Activated T-helper 2 cell treated with anti-CD3 and anti-CD28 coated beads, Interferon-gamma antibody, Interleukin-2, Interleukin-4, amounts not matched to agents 10 μg/mL and 5 μg/mL and 100 μg/mL, durations not matched to agents 14 hours and 24 hours and 36 hours (primary cell): ENCODE data around the gene FRY. TPM values are rescaled to one million over a fixed set of nuclear protein-coding genes. Genes with fewer than 3 reads are reported as not detected.
A peak's percentile ranks its signal among the peaks of the same experiment; 100 is the strongest.

Experiments used
- DNase-seq: peaks from one replicate; pipeline ENCODE4 v3.0.0; 2021; ENCODE audit warnings: low spot score
- H3K27ac Mint-ChIP-seq: one replicate; pipeline ENCODE4 v1.8.0; 2021; ENCODE audit warnings: mixed read lengths
- H3K27me3 Mint-ChIP-seq: one replicate; pipeline ENCODE4 v1.8.0; 2021; ENCODE audit warnings: low read depth, mixed read lengths
- H3K36me3 Mint-ChIP-seq: one replicate; pipeline ENCODE4 v1.8.0; 2021; ENCODE audit warnings: low read depth, mixed read lengths
- H3K4me1 Mint-ChIP-seq: one replicate; pipeline ENCODE4 v1.8.0; 2021; ENCODE audit warnings: low read depth, mixed read lengths
- H3K4me3 Mint-ChIP-seq: one replicate; pipeline ENCODE4 v1.8.0; 2021; ENCODE audit warnings: low read depth, mild to moderate bottlenecking, moderate library complexity, mixed read lengths
- H3K9me3 Mint-ChIP-seq: one replicate; pipeline ENCODE4 v1.8.0; 2021; ENCODE audit warnings: mixed read lengths
- intact Hi-C: fragments of 100-400 bp; cut with micrococcal nuclease; formaldehyde crosslinking; loops from one replicate; pipeline ENCODE4 v1.15.1; 2023
- total RNA-seq: library from RNA; stranded (reverse); gene quantifications from 2 replicates; pipeline ENCODE4 v1.2.3, GENCODE V29; 2022

Gene FRY
- total RNA-seq, 1 donor from 2014 or later, result 3.7 TPM

GRCh38 chr13:32229443-32229842, 197.9 kb downstream of the FRY start:
- DNase-seq, result no peak
- Mint-ChIP-seq H3K27me3 (no peaks in the 10 kb centered on the region), H3K4me1 (no peaks in the 10 kb centered on the region), H3K36me3 (peaks cover 15% of the 10 kb centered on the region), H3K27ac (no peak overlapping the region), H3K4me3 (no peak overlapping the region), H3K9me3 (no peaks in the 10 kb centered on the region)
- intact Hi-C loops, result no loop called here

- H3K4me3 Mint-ChIP-seq, result no peak overlapping the region
- no peaks in the 10 kb centered on the region for H3K27me3 Mint-ChIP-seq
- no peaks in the 10 kb centered on the region for H3K4me1 Mint-ChIP-seq
- H3K9me3 Mint-ChIP-seq, result no peaks in the 10 kb centered on the region
- intact Hi-C loops, result no loop called here
- no peak overlapping the region for H3K27ac Mint-ChIP-seq
- DNase-seq, result no peak
- peaks cover 7% of the 10 kb centered on the region for H3K36me3 Mint-ChIP-seq
Measured at GRCh38 chr13:32232263-32232662, 200.7 kb downstream of the FRY start.

GRCh38 chr13:32233062-32233461, 201.5 kb downstream of the FRY start:
- no peak overlapping the region for H3K4me3 Mint-ChIP-seq
- no peaks in the 10 kb centered on the region for H3K9me3 Mint-ChIP-seq
- H3K27me3 Mint-ChIP-seq, result no peaks in the 10 kb centered on the region
- intact Hi-C loops, result no loop called here
- peaks cover 9% of the 10 kb centered on the region for H3K36me3 Mint-ChIP-seq
- no peaks in the 10 kb centered on the region for H3K4me1 Mint-ChIP-seq
- no peak overlapping the region for H3K27ac Mint-ChIP-seq
- DNase-seq, result no peak

GRCh38 chr13:32234914-32235313, 203.3 kb downstream of the FRY start:
- peaks cover 13% of the 10 kb centered on the region for H3K36me3 Mint-ChIP-seq
- no peak for DNase-seq

GRCh38 chr13:32237681-32238080, 206.1 kb downstream of the FRY start:
- H3K4me3 Mint-ChIP-seq, result no peak overlapping the region
- no peaks in the 10 kb centered on the region for H3K9me3 Mint-ChIP-seq
- intact Hi-C loops, result no loop called here
- H3K27me3 Mint-ChIP-seq, result no peaks in the 10 kb centered on the region
- H3K36me3 Mint-ChIP-seq, result peaks cover 10% of the 10 kb centered on the region
- H3K4me1 Mint-ChIP-seq, result no peaks in the 10 kb centered on the region
- DNase-seq, result no peak
- H3K27ac Mint-ChIP-seq, result no peak overlapping the region

More at GRCh38 chr13:32234914-32235313, 203.3 kb downstream of the FRY start:
- Mint-ChIP-seq H3K4me1 (no peaks in the 10 kb centered on the region), H3K4me3 (no peak overlapping the region), H3K27me3 (no peaks in the 10 kb centered on the region), H3K9me3 (no peaks in the 10 kb centered on the region), H3K27ac (no peak overlapping the region)
- intact Hi-C loops, result no loop called here

GRCh38 chr13:32243695-32244094, 212.1 kb downstream of the FRY start:
- no peaks in the 10 kb centered on the region for H3K9me3 Mint-ChIP-seq
- H3K27ac Mint-ChIP-seq, result no peak overlapping the region
- no peaks in the 10 kb centered on the region for H3K27me3 Mint-ChIP-seq
- intact Hi-C loops, result no loop called here
- H3K36me3 Mint-ChIP-seq, result peaks cover 4% of the 10 kb centered on the region
- H3K4me1 Mint-ChIP-seq, result peaks cover 9% of the 10 kb centered on the region
- no peak overlapping the region for H3K4me3 Mint-ChIP-seq
- no peak for DNase-seq

- Mint-ChIP-seq H3K27me3 (no peaks in the 10 kb centered on the region), H3K27ac (no peak overlapping the region), H3K9me3 (no peaks in the 10 kb centered on the region), H3K4me1 (peaks cover 13% of the 10 kb centered on the region), H3K36me3 (peaks cover 3% of the 10 kb centered on the region), H3K4me3 (no peak overlapping the region)
- intact Hi-C loops, result no loop called here
- no peak for DNase-seq
Measured at GRCh38 chr13:32245555-32245954, 214.0 kb downstream of the FRY start.

GRCh38 chr13:32246468-32246867, 214.9 kb downstream of the FRY start:
- Mint-ChIP-seq H3K4me3 (no peak overlapping the region), H3K36me3 (peaks cover 7% of the 10 kb centered on the region), H3K27ac (no peak overlapping the region), H3K9me3 (no peaks in the 10 kb centered on the region), H3K4me1 (peaks cover 13% of the 10 kb centered on the region), H3K27me3 (no peaks in the 10 kb centered on the region)
- DNase-seq, result peak; percentile 14
- intact Hi-C loops, result loop anchor here (1.0 kb wide), 1 partner anchor 64 kb away; no protein-coding TSS in a partner anchor

- no peak overlapping the region for H3K27ac Mint-ChIP-seq
- H3K36me3 Mint-ChIP-seq, result peaks cover 7% of the 10 kb centered on the region
- no peak for DNase-seq
- intact Hi-C loops, result no loop called here
- no peaks in the 10 kb centered on the region for H3K27me3 Mint-ChIP-seq
- no peaks in the 10 kb centered on the region for H3K9me3 Mint-ChIP-seq
- no peak overlapping the region for H3K4me3 Mint-ChIP-seq
- H3K4me1 Mint-ChIP-seq, result peaks cover 13% of the 10 kb centered on the region
Measured at GRCh38 chr13:32247887-32248286, 216.3 kb downstream of the FRY start.

- no peak for DNase-seq
- Mint-ChIP-seq H3K36me3 (peaks cover 7% of the 10 kb centered on the region), H3K9me3 (no peaks in the 10 kb centered on the region), H3K27ac (no peak overlapping the region), H3K4me1 (peaks cover 13% of the 10 kb centered on the region), H3K27me3 (no peaks in the 10 kb centered on the region), H3K4me3 (no peak overlapping the region)
- intact Hi-C loops, result no loop called here
Measured at GRCh38 chr13:32248801-32249200, 217.2 kb downstream of the FRY start.

GRCh38 chr13:32252812-32253438, 221.4 kb downstream of the FRY start:
- H3K4me3 Mint-ChIP-seq, result no peak overlapping the region
- no peak for DNase-seq
- H3K27ac Mint-ChIP-seq, result no peak overlapping the region
- H3K9me3 Mint-ChIP-seq, result no peaks in the 10 kb centered on the region
- intact Hi-C loops, result no loop called here
- H3K27me3 Mint-ChIP-seq, result no peaks in the 10 kb centered on the region
- peaks cover 7% of the 10 kb centered on the region for H3K36me3 Mint-ChIP-seq
- peaks cover 11% of the 10 kb centered on the region for H3K4me1 Mint-ChIP-seq

- peaks cover 7% of the 10 kb centered on the region for H3K36me3 Mint-ChIP-seq
- H3K9me3 Mint-ChIP-seq, result no peaks in the 10 kb centered on the region
- H3K27ac Mint-ChIP-seq, result no peak overlapping the region
- no peak overlapping the region for H3K4me3 Mint-ChIP-seq
- no peak for DNase-seq
- peaks cover 6% of the 10 kb centered on the region for H3K4me1 Mint-ChIP-seq
- intact Hi-C loops, result no loop called here
- H3K27me3 Mint-ChIP-seq, result no peaks in the 10 kb centered on the region
Measured at GRCh38 chr13:32253911-32254399, 222.4 kb downstream of the FRY start.

- no peaks in the 10 kb centered on the region for H3K27me3 Mint-ChIP-seq
- H3K4me1 Mint-ChIP-seq, result peaks cover 3% of the 10 kb centered on the region
- intact Hi-C loops, result no loop called here
- H3K9me3 Mint-ChIP-seq, result no peaks in the 10 kb centered on the region
- no peak overlapping the region for H3K27ac Mint-ChIP-seq
- H3K4me3 Mint-ChIP-seq, result no peak overlapping the region
- peaks cover 7% of the 10 kb centered on the region for H3K36me3 Mint-ChIP-seq
- no peak for DNase-seq
Measured at GRCh38 chr13:32254416-32254815, 222.8 kb downstream of the FRY start.
